GM03348 (cell line): ENCODE data around the gene FGF21.
"Not testable (repeated sequence)": the region's sequence is repeated elsewhere in the genome, so short reads cannot be mapped to it uniquely, and the experiment has no call there.

Experiments
- DNase-seq: peaks from one replicate; pipeline ENCODE4 v3.0.0; 2012; ENCODE audit warnings: low spot score

The FGF21 gene

DNA sequence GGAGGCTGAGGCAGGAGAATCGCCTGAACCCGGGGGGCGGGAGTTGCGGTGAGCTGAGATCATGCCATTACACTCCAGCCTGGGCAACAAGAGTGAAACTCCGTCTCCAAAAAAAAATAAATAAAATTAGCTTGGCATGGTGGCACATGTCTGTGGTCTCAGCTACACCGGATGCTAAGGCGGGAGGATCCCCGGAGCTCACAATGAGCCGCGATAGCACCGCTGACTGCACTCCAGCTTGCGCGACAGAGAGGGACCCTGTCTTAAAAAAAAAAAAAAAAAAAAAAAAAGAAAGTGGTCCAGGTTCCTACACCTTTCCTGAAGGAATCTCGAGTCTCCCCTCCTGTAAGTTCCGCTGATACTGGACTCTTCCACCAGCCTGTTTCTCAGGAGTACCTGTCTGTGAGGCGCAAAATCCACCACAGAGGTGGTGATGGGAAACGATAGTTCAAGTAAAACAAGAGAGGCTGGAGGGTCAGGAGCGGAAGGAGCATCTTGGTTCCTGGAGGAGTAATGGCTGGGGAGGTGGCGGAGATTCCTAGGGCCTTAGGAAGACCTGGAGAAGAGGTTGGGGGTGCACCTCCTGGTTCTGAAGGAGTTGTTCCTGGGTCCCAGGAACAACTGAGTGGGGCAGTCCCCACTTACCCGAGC lies 3.4 kb upstream of the FGF21 start:
- no peak for DNase-seq

DNA sequence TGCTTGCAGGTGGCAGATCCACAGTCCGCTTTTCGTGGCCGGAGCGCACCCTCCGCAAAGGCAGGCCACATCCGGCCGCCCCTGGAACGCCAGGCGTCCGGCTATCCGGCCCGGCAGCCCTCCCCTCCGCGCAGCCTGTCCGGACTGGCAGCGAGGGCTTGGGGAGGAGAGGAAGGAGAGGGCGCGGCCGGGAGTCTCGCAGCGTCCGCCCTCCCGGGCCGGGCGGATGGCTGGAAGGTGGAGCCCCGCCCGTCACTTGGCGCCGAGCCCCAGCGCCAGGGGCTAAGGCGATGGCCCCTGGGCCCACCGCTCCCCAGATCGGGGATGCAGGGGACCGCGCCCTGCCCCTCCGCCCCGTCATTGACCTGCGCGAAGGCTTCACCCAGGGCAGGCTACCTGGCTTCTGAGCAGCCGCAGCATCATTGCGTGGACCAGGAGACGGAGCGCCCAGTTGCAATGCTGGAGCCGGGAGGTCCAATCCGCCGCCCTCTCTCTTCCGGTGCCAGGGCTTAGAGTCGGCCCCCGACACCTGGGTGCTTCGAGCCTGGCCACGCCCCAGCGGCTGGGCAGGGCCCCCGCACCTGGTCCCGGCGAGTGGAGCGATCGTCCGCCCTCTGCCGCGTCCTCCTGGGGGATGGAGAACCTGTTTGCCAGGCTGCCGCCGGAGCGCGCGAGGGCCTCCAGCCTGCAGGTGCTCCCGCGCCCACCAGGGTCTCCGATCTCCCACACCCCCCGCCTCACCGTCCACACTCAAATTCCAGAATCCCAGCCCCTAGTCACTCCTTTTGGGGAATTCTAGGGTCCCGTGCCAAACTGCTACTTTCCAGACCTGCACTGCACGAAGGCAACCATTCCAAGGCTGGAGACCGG lies 2.6 kb upstream of the FGF21 start, which contains the start of gene FUT1:
Gene FUT1 (minus strand): TSS at position 146 of the 870 bp plus-strand sequence. CDS start 1,360 bp downstream, outside the sequence.
- peak; percentile 72 for DNase-seq

DNA sequence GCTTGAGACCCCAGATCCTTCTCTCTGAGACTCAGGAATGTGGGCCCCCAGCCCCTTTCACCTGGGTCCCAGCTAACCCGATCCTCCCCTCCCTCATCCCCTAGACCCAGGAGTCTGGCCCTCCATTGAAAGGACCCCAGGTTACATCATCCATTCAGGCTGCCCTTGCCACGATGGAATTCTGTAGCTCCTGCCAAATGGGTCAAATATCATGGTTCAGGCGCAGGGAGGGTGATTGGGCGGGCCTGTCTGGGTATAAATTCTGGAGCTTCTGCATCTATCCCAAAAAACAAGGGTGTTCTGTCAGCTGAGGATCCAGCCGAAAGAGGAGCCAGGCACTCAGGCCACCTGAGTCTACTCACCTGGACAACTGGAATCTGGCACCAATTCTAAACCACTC lies 463 bp downstream of the FGF21 start:
- no peak for DNase-seq

DNA sequence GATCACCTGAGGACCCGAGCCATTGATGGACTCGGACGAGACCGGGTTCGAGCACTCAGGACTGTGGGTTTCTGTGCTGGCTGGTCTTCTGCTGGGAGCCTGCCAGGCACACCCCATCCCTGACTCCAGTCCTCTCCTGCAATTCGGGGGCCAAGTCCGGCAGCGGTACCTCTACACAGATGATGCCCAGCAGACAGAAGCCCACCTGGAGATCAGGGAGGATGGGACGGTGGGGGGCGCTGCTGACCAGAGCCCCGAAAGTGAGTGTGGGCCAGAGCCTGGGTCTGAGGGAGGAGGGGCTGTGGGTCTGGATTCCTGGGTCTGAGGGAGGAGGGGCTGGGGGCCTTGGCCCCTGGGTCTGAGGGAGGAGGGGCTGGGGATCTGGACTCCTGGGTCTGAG lies 888 bp downstream of the FGF21 start:
- no peak for DNase-seq

DNA sequence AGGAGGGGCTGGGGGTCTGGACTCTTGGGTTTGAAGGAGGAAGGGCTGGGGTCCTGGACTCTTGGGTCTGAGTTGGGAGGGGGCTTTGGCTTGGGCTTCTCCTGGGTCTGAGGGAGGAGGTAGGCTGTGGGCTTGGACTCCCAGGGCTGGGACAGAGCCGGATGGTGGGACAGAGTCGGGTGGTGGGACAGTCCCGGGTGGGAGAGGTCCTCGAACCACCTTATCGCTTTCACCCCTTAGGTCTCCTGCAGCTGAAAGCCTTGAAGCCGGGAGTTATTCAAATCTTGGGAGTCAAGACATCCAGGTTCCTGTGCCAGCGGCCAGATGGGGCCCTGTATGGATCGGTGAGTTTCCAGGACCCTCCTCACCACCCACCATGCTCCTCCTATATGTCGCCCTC lies 1.4 kb downstream of the FGF21 start:
- DNase-seq: no peak

DNA sequence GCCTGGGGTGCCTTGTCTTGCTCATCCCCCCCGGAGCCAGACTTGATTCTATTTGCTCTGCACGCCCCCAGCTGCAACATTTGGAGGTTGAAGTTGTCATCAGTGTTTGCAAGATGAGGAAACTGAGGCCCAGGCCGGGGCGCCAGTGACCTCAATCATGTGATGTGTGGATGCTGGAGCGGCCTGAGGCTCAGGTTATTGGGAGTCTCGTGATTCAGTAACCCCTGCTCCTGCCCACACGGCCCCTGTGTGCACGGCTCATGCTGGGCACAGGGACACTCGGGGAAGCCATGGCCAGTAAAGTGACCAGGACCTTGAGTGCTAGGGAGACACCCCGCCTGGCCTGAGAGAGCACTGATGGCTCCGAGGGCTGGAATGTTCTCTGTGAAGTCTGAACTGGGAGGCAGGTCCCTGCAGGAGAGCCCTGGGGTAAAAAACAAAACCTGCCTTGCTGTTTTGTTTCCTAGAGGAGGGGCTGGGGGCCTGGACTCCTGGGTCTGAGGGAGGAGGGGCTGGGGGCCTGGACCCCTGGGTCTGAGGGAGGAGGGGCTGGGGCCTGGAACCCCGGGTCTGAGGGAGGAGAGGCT lies 1.9 kb downstream of the FGF21 start:
- no peak for DNase-seq

DNA sequence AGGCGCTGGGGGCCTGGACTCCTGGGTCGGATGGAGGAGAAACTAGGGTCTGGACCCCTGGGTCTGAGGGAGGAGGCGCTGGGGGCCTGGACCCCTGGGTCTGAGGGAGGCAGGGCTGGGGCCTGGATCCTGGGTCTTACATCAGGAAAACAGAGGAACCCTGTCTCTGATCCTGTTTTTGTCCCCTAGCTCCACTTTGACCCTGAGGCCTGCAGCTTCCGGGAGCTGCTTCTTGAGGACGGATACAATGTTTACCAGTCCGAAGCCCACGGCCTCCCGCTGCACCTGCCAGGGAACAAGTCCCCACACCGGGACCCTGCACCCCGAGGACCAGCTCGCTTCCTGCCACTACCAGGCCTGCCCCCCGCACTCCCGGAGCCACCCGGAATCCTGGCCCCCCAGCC lies 2.4 kb downstream of the FGF21 start:
- no peak for DNase-seq

DNA sequence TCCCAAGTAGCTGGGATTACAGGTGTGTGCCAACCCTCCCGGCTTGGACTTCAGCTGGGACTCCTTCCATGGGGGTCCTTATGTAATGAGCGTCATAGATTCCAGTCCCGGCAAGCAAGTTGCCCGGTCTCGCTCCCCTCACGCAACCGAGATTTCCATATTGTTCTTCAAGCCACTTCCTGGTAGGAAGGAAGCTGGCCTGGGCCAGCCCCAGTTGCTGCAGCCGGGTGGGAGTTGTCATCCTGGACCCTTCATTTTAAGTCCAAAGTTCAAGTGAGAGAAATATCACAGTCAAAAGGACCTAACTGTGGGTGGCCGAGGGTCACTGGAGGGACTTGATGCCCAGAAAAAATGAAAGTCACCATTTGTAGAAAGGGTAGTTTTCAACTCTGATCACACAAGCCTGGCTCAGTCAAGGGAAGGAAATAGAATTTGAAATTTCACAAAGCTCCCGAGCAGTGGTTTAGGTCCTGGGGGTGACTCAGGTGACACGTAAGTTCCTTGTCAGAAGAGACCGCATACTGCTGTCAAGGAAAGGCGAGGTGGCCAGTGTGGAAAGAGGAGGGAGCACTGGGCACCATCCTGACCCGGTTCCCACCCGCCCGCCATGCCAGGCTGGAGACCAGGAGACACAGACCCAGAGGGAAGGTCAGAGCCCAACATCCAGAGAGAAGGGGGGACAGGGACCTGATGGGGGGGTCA lies 5.3 kb downstream of the FGF21 start:
- no peak for DNase-seq

DNA sequence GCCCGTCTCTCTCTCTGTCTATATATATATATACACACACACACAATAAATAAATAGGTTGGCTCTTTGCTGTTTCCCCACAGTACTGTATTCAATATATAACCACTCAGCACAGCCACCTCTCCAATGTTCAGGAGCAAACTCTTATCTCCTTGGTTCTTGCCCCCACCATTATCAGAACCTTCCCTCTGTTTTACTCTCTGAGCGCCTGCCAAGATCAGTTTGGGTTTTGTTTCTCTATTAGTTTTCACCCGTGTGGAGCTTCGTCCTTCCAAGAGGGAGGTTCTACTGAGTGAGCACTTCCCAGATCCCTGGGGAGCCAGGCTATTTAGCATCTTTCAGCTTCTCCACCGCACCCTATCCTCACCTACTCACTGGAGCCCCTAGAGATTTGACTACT lies 10.5 kb downstream of the FGF21 start:
- not testable (repeated sequence) for DNase-seq

DNA sequence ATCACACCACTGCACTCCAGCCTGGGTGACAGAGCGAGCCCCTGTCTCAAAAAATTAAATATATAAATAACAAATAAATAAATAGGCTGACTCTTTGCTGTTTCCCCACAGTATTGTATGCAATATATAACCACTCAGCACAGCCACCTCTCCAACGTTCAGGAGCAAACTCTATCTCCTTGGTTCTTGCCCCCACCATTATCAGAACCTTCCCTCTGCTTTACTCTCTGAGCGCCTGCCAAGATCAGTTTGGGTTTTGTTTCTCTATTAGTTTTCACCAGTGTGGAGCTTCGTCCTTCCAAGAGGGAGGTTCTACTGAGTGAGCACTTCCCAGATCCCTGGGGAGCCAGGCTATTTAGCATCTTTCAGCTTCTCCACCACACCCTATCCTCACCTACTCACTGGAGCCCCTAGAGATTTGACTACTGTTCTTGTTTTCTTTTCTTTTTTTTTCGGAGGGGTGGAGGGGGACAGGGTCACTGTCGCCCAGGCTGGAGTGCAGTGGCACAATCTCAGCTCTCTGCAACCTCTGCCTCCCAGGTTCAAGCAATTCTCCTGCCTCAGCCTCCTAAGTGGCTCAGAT lies 12.9 kb downstream of the FGF21 start:
- DNase-seq: not testable (repeated sequence)

DNA sequence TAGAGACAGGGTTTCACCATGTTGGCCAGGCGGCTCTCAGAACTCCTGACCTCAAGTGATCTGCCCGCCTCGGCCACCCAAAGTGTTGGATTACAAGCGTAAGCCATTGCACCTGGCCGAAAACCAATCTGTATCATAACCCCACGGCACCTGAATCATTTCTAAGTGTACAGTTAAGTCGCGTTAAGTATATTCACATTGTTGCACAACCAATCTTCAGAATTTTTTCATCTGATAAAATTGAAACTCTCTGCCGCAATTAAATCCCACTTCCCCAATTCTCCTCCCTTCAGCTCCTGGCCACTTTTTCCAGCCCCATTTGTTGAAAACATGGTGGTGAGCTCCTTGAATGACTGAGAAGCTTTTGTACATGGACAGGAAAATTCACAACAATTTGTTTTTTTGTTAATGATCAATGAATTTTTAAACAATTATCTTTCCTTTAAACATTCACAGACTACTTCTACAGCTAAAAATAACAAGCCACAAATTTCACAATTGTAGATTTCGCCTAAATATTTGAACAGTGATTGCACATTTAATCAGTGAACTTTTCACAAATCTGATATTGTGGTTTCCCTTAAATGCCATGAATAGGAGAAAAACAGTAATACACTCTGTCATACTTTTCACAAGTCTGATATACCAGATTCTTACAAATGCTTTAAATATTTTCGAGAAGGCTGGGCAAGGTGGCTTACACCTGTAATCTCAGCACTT lies 13.8 kb downstream of the FGF21 start:
- DNase-seq: no peak

DNA sequence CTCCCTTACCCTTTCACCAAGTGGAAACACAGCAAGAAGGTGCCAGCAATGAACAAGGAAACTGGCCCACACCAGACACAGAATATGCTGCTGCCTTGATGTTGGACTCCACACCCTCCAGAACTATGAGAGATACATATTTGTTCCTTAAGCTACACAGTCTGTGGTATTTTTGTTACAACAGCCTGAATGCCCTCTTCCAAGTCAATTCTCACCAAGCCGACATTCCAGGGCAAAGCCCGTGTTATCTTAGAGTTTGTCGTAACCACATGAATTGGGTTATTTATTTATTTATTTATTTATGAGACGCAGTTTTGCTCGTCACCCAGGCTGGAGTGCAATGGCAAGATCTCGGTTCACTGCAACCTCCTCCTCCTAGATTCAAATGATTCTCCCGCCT lies 14.9 kb downstream of the FGF21 start:
- DNase-seq: no peak

DNA sequence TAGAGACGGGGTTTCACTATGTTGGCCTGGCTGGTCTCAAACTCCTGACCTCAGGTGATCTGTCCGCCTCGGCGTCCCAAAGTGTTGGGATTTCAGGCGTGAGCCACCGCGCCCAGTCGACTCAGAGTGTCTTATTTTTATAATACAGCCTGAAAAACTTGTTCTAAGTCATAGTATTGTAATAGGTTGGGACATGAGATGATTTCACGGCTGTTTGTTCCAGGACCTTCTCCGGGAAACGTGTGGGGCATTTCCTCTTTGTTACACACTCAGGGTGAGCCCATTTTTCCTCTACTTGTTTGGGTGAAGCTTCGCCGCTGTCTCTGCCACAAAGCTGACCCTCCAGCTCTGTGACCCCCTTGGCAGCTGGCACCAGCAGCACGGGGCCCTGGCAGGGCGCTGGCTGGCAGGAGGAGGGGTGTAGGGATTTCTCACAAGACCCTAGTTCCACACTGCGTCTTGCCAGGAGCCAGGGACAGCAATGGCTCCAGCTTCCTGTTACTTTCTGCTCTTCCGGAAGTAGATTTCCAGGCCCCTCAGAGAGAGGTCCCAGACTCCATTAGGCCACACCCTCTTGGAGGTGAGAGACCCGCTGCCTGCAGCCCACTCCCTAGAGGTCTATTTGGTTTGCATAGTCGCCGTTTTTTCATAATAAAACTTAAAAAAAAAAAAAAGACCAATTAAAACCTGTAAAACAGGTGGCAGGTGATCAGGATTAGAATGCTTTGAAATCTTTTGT lies 15.6 kb downstream of the FGF21 start:
- DNase-seq: no peak

DNA sequence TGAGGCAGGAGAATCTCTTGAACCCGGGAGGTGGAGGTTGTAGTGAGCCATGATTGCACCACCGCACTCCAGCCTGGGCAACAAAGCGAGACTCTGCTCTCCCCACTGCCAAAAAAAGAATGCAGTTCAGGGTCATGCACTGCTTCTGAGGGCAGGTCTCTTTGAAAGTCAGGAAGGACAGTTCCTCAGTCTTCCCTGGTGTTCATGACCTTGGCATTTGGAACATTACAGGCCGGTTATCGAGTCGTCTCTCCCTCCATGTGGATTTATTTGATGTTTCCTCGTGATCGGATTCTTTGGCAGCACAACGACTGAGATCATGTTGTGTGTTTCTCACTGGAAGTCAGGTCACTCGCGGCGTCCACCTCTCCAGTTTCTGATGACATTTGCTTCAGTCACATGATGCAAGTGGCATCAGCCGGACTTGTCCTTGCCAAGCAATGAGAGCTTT lies 17.2 kb downstream of the FGF21 start:
- DNase-seq: no peak

DNA sequence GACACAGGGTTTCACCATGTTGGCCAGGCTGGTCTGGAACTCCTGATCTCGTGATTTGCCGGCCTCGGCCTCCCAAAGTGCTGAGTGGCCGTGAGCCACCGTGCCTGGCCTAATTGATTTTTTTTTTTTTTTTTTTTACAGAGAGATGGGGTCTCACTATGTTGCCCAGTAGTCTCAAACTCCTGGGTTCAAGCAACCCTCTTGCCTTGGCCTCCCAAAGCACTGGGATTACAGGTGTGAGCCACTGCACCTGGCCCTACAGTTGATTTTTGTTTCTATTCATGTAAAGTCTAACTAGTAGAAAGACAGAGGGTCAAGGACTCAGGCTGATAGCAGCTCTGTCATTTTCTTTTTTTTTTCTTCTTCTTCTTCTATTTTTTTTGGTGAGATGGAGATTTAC lies 21.8 kb downstream of the FGF21 start:
- no peak for DNase-seq

DNA sequence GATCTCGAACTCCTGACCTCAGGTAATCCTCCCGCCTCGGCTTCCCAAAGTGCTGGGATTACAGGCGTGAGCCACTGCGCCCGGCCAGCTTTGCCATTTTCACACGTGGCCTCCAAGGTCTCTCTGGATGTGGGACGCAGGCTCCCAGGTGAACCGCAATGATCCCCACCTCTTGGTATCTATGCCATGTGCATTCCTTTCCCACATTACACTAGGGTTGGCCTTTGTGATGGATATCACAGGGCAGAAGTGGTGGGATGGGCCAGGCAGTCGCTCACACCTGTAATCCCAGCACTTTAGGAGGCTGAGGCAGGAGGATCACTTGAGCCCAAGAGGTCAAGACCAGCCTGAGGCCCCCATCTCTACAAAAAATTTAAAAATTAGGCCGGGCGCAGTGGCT lies 22.4 kb downstream of the FGF21 start:
- DNase-seq: no peak

DNA sequence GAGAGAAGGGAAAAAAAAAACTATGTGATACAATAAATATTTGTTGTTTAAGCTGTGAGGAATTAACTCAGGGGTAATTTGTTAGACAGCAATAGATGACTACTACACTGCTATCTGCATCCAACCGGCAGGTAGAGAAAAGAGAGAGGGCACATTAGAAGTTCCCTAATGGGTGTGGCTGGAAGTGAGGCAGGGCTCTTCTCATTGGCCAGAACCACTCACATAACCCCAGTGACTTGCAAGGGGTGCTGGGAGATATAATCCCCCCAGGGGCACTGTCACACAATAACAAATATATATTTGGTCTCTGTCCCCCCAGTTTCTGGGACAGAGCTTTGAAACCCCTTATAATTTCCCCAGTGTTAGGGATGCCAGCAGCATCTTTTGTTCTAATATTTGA lies 24.3 kb downstream of the FGF21 start:
- DNase-seq: no peak

DNA sequence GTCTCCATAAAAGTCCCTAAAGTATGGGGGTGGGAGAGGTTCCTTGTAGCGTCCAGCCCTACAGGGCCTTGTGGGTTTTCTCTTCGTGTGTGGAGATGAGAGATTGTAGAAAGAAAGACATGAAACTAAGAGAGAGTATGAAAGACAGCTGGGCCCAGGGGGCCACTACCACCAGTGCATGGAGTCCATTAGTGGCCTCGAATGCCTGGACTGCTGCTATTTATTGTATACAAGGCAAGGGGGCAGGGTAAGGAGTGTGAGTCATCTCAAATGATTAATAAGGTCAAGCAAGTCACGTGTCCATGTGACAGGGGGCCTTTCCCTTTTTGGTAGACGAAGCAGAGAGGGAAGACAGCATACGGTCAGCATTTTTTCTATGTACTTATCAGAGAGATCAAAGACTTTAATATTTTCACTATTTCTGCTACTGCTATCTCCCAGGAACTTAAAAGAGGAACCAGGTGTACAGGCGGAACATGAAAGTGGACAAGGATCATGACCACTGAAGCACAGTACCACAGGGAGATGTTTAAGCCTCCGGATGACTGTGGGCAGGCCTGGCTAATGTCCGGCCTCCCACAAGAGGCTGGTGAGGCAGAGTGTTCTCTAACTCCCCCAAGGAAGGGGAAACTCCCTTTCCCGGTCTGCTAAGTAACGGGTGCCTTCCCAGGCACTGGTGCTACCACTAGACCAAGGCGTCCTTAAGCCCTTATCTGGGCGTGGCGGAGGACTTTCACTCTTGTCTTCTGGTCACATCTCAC lies 25.5 kb downstream of the FGF21 start:
- DNase-seq: no peak

DNA sequence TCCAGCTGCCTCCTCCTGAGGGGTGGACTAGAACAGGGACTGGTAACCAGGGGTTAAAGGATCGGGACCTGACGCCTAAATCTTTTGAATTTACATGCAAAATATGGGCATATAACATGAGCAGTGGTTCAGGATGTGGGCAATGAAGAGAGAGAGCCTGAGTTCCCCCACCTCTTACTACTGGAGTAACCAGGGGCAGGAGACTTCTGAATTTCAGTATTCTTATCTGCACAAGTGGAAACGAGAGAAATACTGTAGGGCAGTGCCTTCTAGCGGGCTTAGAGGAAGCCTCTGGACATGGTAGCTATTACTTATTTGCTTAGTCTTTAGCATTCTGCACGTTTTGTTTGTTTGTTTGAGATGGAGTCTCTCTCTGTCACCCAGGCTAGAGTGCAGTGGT lies 29.2 kb downstream of the FGF21 start:
- DNase-seq: no peak

DNA sequence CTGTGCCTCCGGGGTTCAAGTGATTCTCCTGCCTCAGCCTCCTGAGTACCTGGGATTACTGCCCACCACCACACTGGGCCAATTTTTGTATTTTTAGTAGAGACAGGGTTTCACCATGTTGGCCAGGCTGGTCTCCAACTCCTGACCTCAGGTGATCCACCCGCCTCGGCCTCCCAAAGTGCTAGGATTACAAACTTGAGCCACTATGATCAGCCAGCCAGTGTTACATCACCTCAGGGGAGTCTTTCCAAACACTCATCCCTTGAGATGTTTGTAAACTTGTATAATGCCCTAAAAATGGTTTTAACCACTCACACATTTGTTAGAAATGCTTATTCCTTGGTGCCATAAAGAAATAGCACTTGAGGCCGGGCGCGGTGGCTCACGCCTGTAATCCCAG lies 31.1 kb downstream of the FGF21 start:
- DNase-seq: not testable (repeated sequence)
